Osteocyte (in vitro differentiated cells): ENCODE data around the gene CCNJ. TPM values are rescaled to one million over a fixed set of nuclear protein-coding genes. Genes with fewer than 3 reads are reported as not detected.

Experiments used
- DNase-seq: peaks from one replicate; pipeline ENCODE4 v3.0.0; 2021; ENCODE audit warnings: mixed read lengths; ENCODE audit not compliant: unreplicated experiment; ENCODE audit errors: extremely low spot score
- H3K27ac Mint-ChIP-seq: one replicate; pipeline ENCODE4 v1.8.0; 2021; ENCODE audit warnings: mild to moderate bottlenecking, mixed read lengths; ENCODE audit not compliant: unreplicated experiment
- H3K27me3 Mint-ChIP-seq: one replicate; pipeline ENCODE4 v1.8.0; 2021; ENCODE audit warnings: mixed read lengths; ENCODE audit not compliant: unreplicated experiment
- H3K36me3 Mint-ChIP-seq: one replicate; pipeline ENCODE4 v1.8.0; 2021; ENCODE audit warnings: mixed read lengths; ENCODE audit not compliant: unreplicated experiment
- H3K4me1 Mint-ChIP-seq: one replicate; pipeline ENCODE4 v1.8.0; 2021; ENCODE audit warnings: mixed read lengths; ENCODE audit not compliant: unreplicated experiment
- H3K4me3 Mint-ChIP-seq: one replicate; pipeline ENCODE4 v1.8.0; 2021; ENCODE audit warnings: mild to moderate bottlenecking, moderate library complexity, mixed read lengths; ENCODE audit not compliant: unreplicated experiment
- H3K9me3 Mint-ChIP-seq: one replicate; pipeline ENCODE4 v1.8.0; 2021; ENCODE audit warnings: mixed read lengths; ENCODE audit not compliant: unreplicated experiment
- total RNA-seq: library from RNA; stranded (reverse); gene quantifications from 2 replicates; pipeline ENCODE4 v1.2.1, GENCODE V29; 2021
- TF ChIP-seq, protein P1 (sequence below): fragments of 200-600 bp; sonication (generic); IDR thresholded peaks from 2 replicates; pipeline ENCODE4 v1.5.0; 2021; ENCODE audit warnings: antibody characterized with exemption, mild to moderate bottlenecking, moderate library complexity

Gene CCNJ
- total RNA-seq, 1 donor from 2014 or later: 9.6 TPM

DNA sequence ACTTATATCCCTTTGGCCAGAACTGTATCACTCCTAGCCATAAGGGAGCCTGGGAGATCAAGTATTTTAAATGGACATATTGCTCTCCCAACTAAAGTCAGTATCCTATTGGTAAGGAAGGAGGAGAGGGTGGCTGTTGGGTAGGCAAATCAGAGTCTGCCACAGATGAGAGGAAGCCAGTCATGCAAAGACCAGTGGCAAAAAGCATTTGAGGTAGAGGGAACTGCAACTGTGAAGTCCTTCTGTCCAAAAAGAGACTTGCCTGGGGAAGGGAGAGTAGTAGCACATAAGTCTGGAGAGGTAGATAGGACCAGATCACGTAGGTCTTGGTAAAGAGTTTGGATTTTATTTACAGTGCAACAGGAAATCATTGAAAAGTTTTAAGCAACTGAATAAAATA is 8.8 kb upstream of the CCNJ start:
- H3K27ac Mint-ChIP-seq: no peak overlapping the region
- no peaks in the 10 kb centered on the region for H3K36me3 Mint-ChIP-seq

DNA sequence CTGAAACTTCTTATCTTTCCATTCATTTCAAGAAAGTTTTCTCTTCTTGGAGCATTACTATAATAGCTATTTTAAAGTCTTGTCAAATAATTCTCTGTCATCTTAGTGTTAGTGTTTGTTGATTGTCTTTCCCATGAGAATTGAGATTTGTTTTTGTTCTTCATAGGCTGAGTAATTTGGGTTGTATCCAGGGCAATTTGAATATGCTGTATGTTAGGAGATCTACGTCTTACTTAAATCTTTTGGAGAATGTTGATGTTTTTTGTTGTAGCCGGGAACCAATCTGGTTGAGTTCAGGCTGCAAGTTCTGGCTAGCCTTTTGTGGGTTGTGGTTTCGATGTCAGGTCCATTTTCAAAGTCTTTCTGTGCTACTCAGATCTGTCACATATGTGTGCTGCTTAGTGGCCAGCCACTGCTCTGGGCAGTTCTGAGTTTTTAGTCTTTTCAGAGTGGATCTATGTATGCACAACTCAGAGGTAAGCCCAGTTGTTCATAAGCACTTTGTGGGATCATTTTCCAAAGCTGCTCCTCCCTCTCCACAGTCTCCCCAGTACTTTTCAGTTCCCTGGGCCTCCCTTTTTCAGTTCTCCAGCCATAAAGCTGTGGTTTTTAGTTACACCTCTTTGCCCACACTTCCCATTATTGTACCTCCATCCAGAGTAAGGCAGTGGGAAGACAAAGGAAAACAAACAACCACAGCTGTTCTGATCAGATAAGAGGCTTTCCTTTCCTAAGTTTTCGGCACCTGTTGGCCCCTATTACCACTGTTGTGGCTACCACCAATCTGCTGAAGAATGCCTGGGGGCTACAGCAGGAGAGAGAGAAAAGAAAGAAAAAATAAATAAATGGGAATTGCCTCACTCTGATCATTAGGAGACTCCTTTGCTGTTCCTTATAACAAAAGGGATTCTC is 4.7 kb upstream of the CCNJ start:
- TF ChIP-seq, protein P1, sequence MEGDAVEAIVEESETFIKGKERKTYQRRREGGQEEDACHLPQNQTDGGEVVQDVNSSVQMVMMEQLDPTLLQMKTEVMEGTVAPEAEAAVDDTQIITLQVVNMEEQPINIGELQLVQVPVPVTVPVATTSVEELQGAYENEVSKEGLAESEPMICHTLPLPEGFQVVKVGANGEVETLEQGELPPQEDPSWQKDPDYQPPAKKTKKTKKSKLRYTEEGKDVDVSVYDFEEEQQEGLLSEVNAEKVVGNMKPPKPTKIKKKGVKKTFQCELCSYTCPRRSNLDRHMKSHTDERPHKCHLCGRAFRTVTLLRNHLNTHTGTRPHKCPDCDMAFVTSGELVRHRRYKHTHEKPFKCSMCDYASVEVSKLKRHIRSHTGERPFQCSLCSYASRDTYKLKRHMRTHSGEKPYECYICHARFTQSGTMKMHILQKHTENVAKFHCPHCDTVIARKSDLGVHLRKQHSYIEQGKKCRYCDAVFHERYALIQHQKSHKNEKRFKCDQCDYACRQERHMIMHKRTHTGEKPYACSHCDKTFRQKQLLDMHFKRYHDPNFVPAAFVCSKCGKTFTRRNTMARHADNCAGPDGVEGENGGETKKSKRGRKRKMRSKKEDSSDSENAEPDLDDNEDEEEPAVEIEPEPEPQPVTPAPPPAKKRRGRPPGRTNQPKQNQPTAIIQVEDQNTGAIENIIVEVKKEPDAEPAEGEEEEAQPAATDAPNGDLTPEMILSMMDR: no peak
- Mint-ChIP-seq H3K4me1 (peaks cover 6% of the 10 kb centered on the region), H3K27me3 (peaks cover 40% of the 10 kb centered on the region), H3K36me3 (no peaks in the 10 kb centered on the region), H3K9me3 (no peaks in the 10 kb centered on the region), H3K4me3 (no peak overlapping the region), H3K27ac (no peak overlapping the region)
- DNase-seq: no peak

More for the DNA sequence above, 8.8 kb upstream of the CCNJ start:
- H3K9me3 Mint-ChIP-seq: no peaks in the 10 kb centered on the region
- H3K4me1 Mint-ChIP-seq: no peaks in the 10 kb centered on the region
- TF ChIP-seq, protein P1: no peak
- H3K27me3 Mint-ChIP-seq: peaks cover 52% of the 10 kb centered on the region
- no peak overlapping the region for H3K4me3 Mint-ChIP-seq
- DNase-seq: no peak

DNA sequence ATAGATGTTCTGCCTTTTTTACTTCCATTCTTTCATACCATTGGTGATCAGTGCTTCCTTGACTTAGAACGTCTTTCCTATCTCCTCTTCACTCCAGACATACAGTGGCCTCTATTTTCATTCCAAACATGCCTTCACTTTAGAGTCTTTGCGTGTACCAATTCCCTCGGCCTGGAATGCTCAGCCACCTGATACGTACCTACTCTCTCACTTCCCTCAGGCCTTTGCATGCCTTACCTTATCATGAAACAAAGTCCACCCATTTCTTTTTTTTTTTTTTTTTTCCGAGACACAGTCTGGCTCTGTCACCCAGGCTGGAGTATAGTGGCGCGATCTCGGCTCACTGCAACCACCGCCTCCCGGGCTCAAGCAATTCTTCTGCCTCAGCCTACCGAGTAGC is 2.2 kb upstream of the CCNJ start:
- Mint-ChIP-seq H3K36me3 (peaks cover 2% of the 10 kb centered on the region), H3K9me3 (no peaks in the 10 kb centered on the region), H3K4me1 (peaks cover 18% of the 10 kb centered on the region), H3K4me3 (no peak overlapping the region), H3K27ac (no peak overlapping the region), H3K27me3 (peaks cover 26% of the 10 kb centered on the region)
- no peak for DNase-seq
- TF ChIP-seq, protein P1: no peak

DNA sequence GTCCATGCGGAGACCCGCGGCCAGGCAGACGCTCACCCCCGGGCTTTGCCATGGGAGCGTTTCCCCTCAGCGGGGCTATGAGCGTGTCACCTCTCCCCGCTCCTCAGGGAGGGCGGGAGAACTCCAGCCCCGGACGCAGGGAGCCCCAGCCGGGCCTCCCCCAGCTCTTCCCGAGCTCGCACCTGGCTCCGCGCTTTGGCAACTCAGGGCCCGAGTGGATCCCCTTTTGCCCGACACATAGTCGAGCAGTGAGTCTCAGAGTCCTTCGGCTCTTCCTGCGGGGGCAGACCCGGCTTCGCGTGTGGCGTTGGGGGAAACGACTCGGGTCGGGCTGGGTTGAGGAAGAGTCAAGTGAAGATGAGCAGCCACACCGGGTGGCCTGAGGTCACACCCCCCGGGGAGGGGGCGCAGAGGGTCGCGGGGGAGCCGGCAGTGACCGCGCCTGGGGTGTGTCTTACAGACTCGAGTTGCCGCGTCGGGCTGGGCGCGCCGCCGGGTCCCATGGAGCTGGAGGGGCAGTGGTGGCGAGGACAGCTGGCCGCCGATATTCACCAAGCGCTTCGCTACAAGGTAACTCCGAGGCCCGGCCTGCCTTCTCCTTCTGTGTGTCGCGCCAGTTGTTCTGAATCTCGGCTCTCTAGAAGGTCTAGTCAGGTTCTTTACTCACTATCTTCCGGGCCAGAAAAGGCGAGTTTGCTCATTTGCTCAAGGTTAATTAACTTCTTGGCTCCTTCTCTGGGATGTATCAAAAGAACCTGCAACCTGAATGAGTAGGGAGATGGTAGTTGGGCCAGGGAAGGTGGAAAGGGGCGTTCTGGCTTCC is 721 bp downstream of the CCNJ start:
- no peaks in the 10 kb centered on the region for H3K27me3 Mint-ChIP-seq
- peaks cover 8% of the 10 kb centered on the region for H3K36me3 Mint-ChIP-seq
- H3K4me3 Mint-ChIP-seq: peak overlapping the region; percentile 94
- H3K9me3 Mint-ChIP-seq: no peaks in the 10 kb centered on the region
- DNase-seq: peak; percentile 86
- H3K4me1 Mint-ChIP-seq: peaks cover 22% of the 10 kb centered on the region
- TF ChIP-seq, protein P1: no peak
- peak overlapping the region; percentile 93 for H3K27ac Mint-ChIP-seq

DNA sequence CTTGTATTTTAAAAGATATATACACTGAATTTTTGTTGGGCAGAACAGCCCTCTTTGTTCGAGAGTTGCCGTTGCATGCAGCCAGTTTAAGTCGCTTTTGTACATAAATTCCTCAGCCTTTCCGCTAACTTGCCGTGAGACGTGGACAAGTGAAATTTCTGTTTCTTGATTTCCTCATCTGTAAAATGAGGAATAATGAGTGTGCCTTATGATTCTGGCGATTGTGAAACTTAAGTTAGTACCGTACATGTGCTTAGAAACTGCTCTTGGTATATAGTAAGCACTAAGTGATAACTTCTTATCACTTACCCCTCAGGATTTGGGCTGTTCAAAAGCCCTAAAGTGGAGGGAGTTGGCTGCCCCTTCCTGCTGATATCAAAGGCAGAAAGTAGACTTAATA is 1.4 kb downstream of the CCNJ start:
- Mint-ChIP-seq H3K4me3 (peak overlapping the region; percentile 94), H3K27ac (peak overlapping the region; percentile 93), H3K4me1 (peaks cover 22% of the 10 kb centered on the region), H3K9me3 (no peaks in the 10 kb centered on the region), H3K36me3 (peaks cover 8% of the 10 kb centered on the region), H3K27me3 (no peaks in the 10 kb centered on the region)
- TF ChIP-seq, protein P1: no peak
- no peak for DNase-seq
